RPMI7951 (cell line): ENCODE results near the gene RNF220. TPM values are rescaled to one million over a fixed set of nuclear protein-coding genes. Genes with fewer than 3 reads are reported as not detected.

Source experiments
- DNase-seq: peaks from one replicate; pipeline ENCODE4 v3.0.0-alpha.2; 2012; ENCODE audit warnings: low read depth
- total RNA-seq: library from RNA; depleted of rRNA; stranded (reverse); fragments of >200 nt; shearing (Covaris generic); gene quantifications from 2 replicates; pipeline ENCODE4 v1.2.3, GENCODE V29; 2014

Gene RNF220
- total RNA-seq, 1 experiment from 2014 or later: 43.1 TPM

GRCh38 chr1:44431861-44432260, 26.8 kb downstream of the RNF220 start:
- DNase-seq: no peak

GRCh38 chr1:44433209-44433608, 28.2 kb downstream of the RNF220 start:
- DNase-seq: no peak

- DNase-seq: no peak
Observed at GRCh38 chr1:44436401-44437106, 31.5 kb downstream of the RNF220 start.

- no peak for DNase-seq
Observed at GRCh38 chr1:44437107-44437716, 32.2 kb downstream of the RNF220 start.

- DNase-seq: no peak
Observed at GRCh38 chr1:44442791-44443190, 37.7 kb downstream of the RNF220 start.

GRCh38 chr1:44447051-44447810, 42.2 kb downstream of the RNF220 start:
- no peak for DNase-seq

GRCh38 chr1:44453798-44454349, 48.8 kb downstream of the RNF220 start:
- no peak for DNase-seq

GRCh38 chr1:44454704-44455103, 49.6 kb downstream of the RNF220 start:
- DNase-seq: no peak

- no peak for DNase-seq
Observed at GRCh38 chr1:44460107-44460882, 55.2 kb downstream of the RNF220 start.

GRCh38 chr1:44464361-44464760, 59.3 kb downstream of the RNF220 start:
- no peak for DNase-seq

GRCh38 chr1:44467566-44467965, 62.5 kb downstream of the RNF220 start:
- no peak for DNase-seq

GRCh38 chr1:44471911-44472453, 66.9 kb downstream of the RNF220 start:
- DNase-seq: no peak

- no peak for DNase-seq
Observed at GRCh38 chr1:44472620-44473525, 67.8 kb downstream of the RNF220 start.

GRCh38 chr1:44476891-44477290, 71.8 kb downstream of the RNF220 start:
- DNase-seq: no peak

- DNase-seq: no peak
Observed at GRCh38 chr1:44481701-44482100, 76.6 kb downstream of the RNF220 start.

GRCh38 chr1:44483089-44483874, 78.2 kb downstream of the RNF220 start:
- DNase-seq: no peak

GRCh38 chr1:44484155-44484688, 79.2 kb downstream of the RNF220 start:
- DNase-seq: peak; percentile 26

- peak; percentile 74 for DNase-seq
Observed at GRCh38 chr1:44485229-44485933, 80.3 kb downstream of the RNF220 start.
